DMS 273 (cell line): ENCODE results near the gene IFNA4.
"Not testable (repeated sequence)": the region's sequence is repeated elsewhere in the genome, so short reads cannot be mapped to it uniquely, and the experiment has no call there.

Experiments used
- DNase-seq: peaks from one replicate; lab custom pipeline; 2025; ENCODE audit not compliant: unreplicated experiment; lab: John Stamatoyannopoulos, UW

Gene IFNA4

GRCh38 chr9:21166560-21166959, 20.8 kb downstream of the IFNA4 start, which contains the start of gene IFNA21:
Gene IFNA21, minus strand, starts transcription at chr9:21166660. Its CDS starts 48 bp downstream, at chr9:21166612.
- DNase-seq = not testable (repeated sequence)

- DNase-seq = no peak
Observed at GRCh38 chr9:21165516-21165915, 21.9 kb downstream of the IFNA4 start.

- DNase-seq = no peak
Observed at GRCh38 chr9:21160178-21160577, 27.2 kb downstream of the IFNA4 start.

- no peak for DNase-seq
Observed at GRCh38 chr9:21155501-21155900, 31.9 kb downstream of the IFNA4 start.

- DNase-seq = peak; percentile 57
Observed at GRCh38 chr9:21154018-21154608, 33.3 kb downstream of the IFNA4 start.

GRCh38 chr9:21153336-21154017, 33.9 kb downstream of the IFNA4 start:
- peak; percentile 29 for DNase-seq

- DNase-seq = no peak
Observed at GRCh38 chr9:21144603-21145002, 42.8 kb downstream of the IFNA4 start.

- DNase-seq = no peak
Observed at GRCh38 chr9:21141427-21141882, 45.9 kb downstream of the IFNA4 start, which contains the start of gene IFNW1. Gene IFNW1, minus strand, starts transcription at chr9:21141832. Its CDS starts 262 bp downstream, at chr9:21141570.

- no peak for DNase-seq
Observed at GRCh38 chr9:21137020-21137419, 50.4 kb downstream of the IFNA4 start.
